Lower leg skin (tissue), 3 donors: ENCODE results near the gene ANGPTL5.
"Not testable (repeated sequence)": the region's sequence is repeated elsewhere in the genome, so short reads cannot be mapped to it uniquely, and the experiment has no call there.

Source experiments
- CTCF ChIP-seq, 3 donors: fragments of 450-650 bp; IDR thresholded peaks; one replicate each; pipeline ENCODE4 v1.5.1; 2016; ENCODE audit warnings: antibody characterized with exemption in 3 of 3, mild to moderate bottlenecking in 3 of 3, moderate library complexity in 2 of 3
- POLR2A ChIP-seq, 2 donors: fragments of 450-650 bp; IDR thresholded peaks; one replicate each; pipeline ENCODE4 v1.6.1; 2016 to 2017; ENCODE audit warnings: antibody characterized with exemption in 2 of 2, mild to moderate bottlenecking in 1 of 2, moderate library complexity in 1 of 2

GRCh38 chr11:101964200-101964599 lies 47.9 kb upstream of the ANGPTL5 start:
- TF ChIP-seq CTCF, POLR2A (IDR thresholded peaks at IDR 0.05): not testable (repeated sequence)
